ENCODE measurements around the gene KATNAL2.

DNA sequence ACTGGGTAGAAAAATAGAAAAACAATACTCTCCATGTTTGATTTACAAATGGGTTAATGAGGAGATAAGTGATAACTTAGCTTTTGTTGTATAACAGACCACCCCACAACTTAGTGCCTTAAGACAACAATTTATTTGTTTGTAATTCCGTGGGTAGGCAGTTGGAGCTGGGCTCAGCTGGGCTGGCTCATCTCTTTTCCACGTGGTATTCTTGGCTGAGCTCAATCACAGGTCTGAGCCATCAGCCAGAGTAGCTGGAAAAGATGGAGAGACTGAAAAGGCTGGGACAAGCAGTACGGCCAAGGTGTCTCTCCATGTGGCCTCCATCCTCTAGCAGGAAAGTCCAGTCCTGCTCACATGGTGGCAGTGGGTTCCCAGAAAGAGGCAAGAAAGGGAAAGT, 150.2 kb downstream of the KATNAL2 start:
- TF ChIP-seq, protein P1, sequence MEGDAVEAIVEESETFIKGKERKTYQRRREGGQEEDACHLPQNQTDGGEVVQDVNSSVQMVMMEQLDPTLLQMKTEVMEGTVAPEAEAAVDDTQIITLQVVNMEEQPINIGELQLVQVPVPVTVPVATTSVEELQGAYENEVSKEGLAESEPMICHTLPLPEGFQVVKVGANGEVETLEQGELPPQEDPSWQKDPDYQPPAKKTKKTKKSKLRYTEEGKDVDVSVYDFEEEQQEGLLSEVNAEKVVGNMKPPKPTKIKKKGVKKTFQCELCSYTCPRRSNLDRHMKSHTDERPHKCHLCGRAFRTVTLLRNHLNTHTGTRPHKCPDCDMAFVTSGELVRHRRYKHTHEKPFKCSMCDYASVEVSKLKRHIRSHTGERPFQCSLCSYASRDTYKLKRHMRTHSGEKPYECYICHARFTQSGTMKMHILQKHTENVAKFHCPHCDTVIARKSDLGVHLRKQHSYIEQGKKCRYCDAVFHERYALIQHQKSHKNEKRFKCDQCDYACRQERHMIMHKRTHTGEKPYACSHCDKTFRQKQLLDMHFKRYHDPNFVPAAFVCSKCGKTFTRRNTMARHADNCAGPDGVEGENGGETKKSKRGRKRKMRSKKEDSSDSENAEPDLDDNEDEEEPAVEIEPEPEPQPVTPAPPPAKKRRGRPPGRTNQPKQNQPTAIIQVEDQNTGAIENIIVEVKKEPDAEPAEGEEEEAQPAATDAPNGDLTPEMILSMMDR (IDR thresholded peaks at IDR 0.05): no peak
- no peak for TF ChIP-seq POLR2A (IDR thresholded peaks at IDR 0.05)
